Mononuclear cell (primary cell): ENCODE data around the gene KRTAP5-3. TPM values are rescaled to one million over a fixed set of nuclear protein-coding genes. Genes with fewer than 3 reads are reported as not detected.
"Not testable (repeated sequence)": the region's sequence is repeated elsewhere in the genome, so short reads cannot be mapped to it uniquely, and the experiment has no call there.

Source experiments
- H3K27me3 ChIP-seq: 2 replicates; pipeline ENCODE4 v1.6.0; 2011; ENCODE audit warnings: low read length, control low read depth; ENCODE audit not compliant: insufficient read depth
- H3K4me1 ChIP-seq: 2 replicates; pipeline ENCODE4 v1.5.1; 2011; ENCODE audit warnings: mild to moderate bottlenecking, low read length, control low read depth; ENCODE audit not compliant: insufficient read depth
- H3K4me3 ChIP-seq: 2 replicates; pipeline ENCODE4 v1.5.1; 2011; ENCODE audit warnings: mild to moderate bottlenecking, low read length, moderate library complexity
- H3K9me3 ChIP-seq: 2 replicates; pipeline ENCODE4 v1.5.1; 2011; ENCODE audit warnings: low read depth, mild to moderate bottlenecking, control low read depth, low read length
- total RNA-seq: library from RNA; depleted of rRNA; stranded (reverse); fragments of >200 nt; gene quantifications from one replicate; pipeline ENCODE4 v1.2.3, GENCODE V29; 2012

The KRTAP5-3 gene
- total RNA-seq, 1 donor: not detected

- peaks cover 3% of the 10 kb centered on the region for H3K27me3 ChIP-seq
- H3K4me3 ChIP-seq: no peak overlapping the region
- peaks cover 5% of the 10 kb centered on the region for H3K4me1 ChIP-seq
- no peaks in the 10 kb centered on the region for H3K9me3 ChIP-seq
Measured at GRCh38 chr11:1648653-1649420, 40.6 kb upstream of the KRTAP5-3 start.

- Histone ChIP-seq H3K4me1 (peaks cover 5% of the 10 kb centered on the region), H3K4me3 (no peak overlapping the region), H3K27me3 (peaks cover 1% of the 10 kb centered on the region), H3K9me3 (no peaks in the 10 kb centered on the region)
Measured at GRCh38 chr11:1647901-1648652, 39.8 kb upstream of the KRTAP5-3 start.

GRCh38 chr11:1646540-1646939 lies 38.3 kb upstream of the KRTAP5-3 start:
- H3K4me1 ChIP-seq, H3K27me3 ChIP-seq, H3K9me3 ChIP-seq, H3K4me3 ChIP-seq: not testable (repeated sequence)

- Histone ChIP-seq H3K4me1 (no peaks in the 10 kb centered on the region), H3K4me3 (no peak overlapping the region), H3K9me3 (no peaks in the 10 kb centered on the region), H3K27me3 (no peaks in the 10 kb centered on the region)
Measured at GRCh38 chr11:1645357-1645821, 37.1 kb upstream of the KRTAP5-3 start.

GRCh38 chr11:1644601-1645356 lies 36.5 kb upstream of the KRTAP5-3 start:
- Histone ChIP-seq H3K4me3 (no peak overlapping the region), H3K4me1 (no peaks in the 10 kb centered on the region), H3K9me3 (no peaks in the 10 kb centered on the region), H3K27me3 (no peaks in the 10 kb centered on the region)

- Histone ChIP-seq H3K27me3 (no peaks in the 10 kb centered on the region), H3K9me3 (no peaks in the 10 kb centered on the region), H3K4me3 (no peak overlapping the region)
Measured at GRCh38 chr11:1643146-1643690, 35.0 kb upstream of the KRTAP5-3 start.

GRCh38 chr11:1642288-1643145 lies 34.3 kb upstream of the KRTAP5-3 start:
- Histone ChIP-seq H3K9me3 (no peaks in the 10 kb centered on the region), H3K4me1 (no peaks in the 10 kb centered on the region), H3K4me3 (no peak overlapping the region), H3K27me3 (no peaks in the 10 kb centered on the region)

More at GRCh38 chr11:1643146-1643690, 35.0 kb upstream of the KRTAP5-3 start:
- H3K4me1 ChIP-seq: no peaks in the 10 kb centered on the region

GRCh38 chr11:1641096-1641495 lies 32.8 kb upstream of the KRTAP5-3 start:
- Histone ChIP-seq H3K4me3 (no peak overlapping the region), H3K27me3 (no peaks in the 10 kb centered on the region), H3K4me1 (no peaks in the 10 kb centered on the region), H3K9me3 (no peaks in the 10 kb centered on the region)

- Histone ChIP-seq H3K27me3 (no peaks in the 10 kb centered on the region), H3K4me1 (no peaks in the 10 kb centered on the region), H3K9me3 (no peaks in the 10 kb centered on the region), H3K4me3 (no peak overlapping the region)
Measured at GRCh38 chr11:1640076-1640946, 32.0 kb upstream of the KRTAP5-3 start.

GRCh38 chr11:1639666-1640065 lies 31.4 kb upstream of the KRTAP5-3 start:
- no peaks in the 10 kb centered on the region for H3K9me3 ChIP-seq
- no peaks in the 10 kb centered on the region for H3K4me1 ChIP-seq
- no peak overlapping the region for H3K4me3 ChIP-seq
- no peaks in the 10 kb centered on the region for H3K27me3 ChIP-seq

GRCh38 chr11:1639102-1639620 lies 30.9 kb upstream of the KRTAP5-3 start:
- Histone ChIP-seq H3K27me3 (no peaks in the 10 kb centered on the region), H3K4me3 (no peak overlapping the region), H3K4me1 (no peaks in the 10 kb centered on the region)

GRCh38 chr11:1638344-1638743 lies 30.1 kb upstream of the KRTAP5-3 start:
- Histone ChIP-seq H3K27me3 (no peaks in the 10 kb centered on the region), H3K4me3 (no peak overlapping the region), H3K9me3 (no peaks in the 10 kb centered on the region), H3K4me1 (no peaks in the 10 kb centered on the region)

More at GRCh38 chr11:1639102-1639620, 30.9 kb upstream of the KRTAP5-3 start:
- H3K9me3 ChIP-seq: no peaks in the 10 kb centered on the region

GRCh38 chr11:1637628-1638027 lies 29.4 kb upstream of the KRTAP5-3 start:
- Histone ChIP-seq H3K4me1 (no peaks in the 10 kb centered on the region), H3K9me3 (no peaks in the 10 kb centered on the region), H3K27me3 (no peaks in the 10 kb centered on the region), H3K4me3 (no peak overlapping the region)
